ENCODE measurements around the gene TTLL1.
A peak's percentile ranks its signal among the peaks of the same experiment; 100 is the strongest.
"Not testable (repeated sequence)": the region's sequence is repeated elsewhere in the genome, so short reads cannot be mapped to it uniquely, and the experiment has no call there.

TTLL1 gene

GRCh38 chr22:43014316-43014868 is 74.8 kb downstream of the TTLL1 start:
- DNase-seq (ENCODE audit: low read depth in 4 of 4, low spot score in 1 of 4): peak in 2 of 4 experiments; percentile 14 to 15

- no peak for DNase-seq (ENCODE audit: low read depth in 4 of 4, low spot score in 1 of 4)
Measured at GRCh38 chr22:43013355-43014315, 75.6 kb downstream of the TTLL1 start.

GRCh38 chr22:43012390-43012789 is 76.8 kb downstream of the TTLL1 start:
- DNase-seq (ENCODE audit: low read depth in 4 of 4, low spot score in 1 of 4): no peak

GRCh38 chr22:43011079-43011478 is 78.1 kb downstream of the TTLL1 start:
- no peak for DNase-seq (ENCODE audit: low read depth in 4 of 4, low spot score in 1 of 4)

- DNase-seq (ENCODE audit: low read depth in 4 of 4, low spot score in 1 of 4): no peak
Measured at GRCh38 chr22:43009444-43009843, 79.7 kb downstream of the TTLL1 start.

- DNase-seq (ENCODE audit: low read depth in 4 of 4, low spot score in 1 of 4): no peak
Measured at GRCh38 chr22:43008921-43009320, 80.3 kb downstream of the TTLL1 start.

- no peak for DNase-seq (ENCODE audit: low read depth in 4 of 4, low spot score in 1 of 4)
Measured at GRCh38 chr22:43008509-43008908, 80.7 kb downstream of the TTLL1 start.

GRCh38 chr22:43007519-43008102 is 81.6 kb downstream of the TTLL1 start:
- DNase-seq (ENCODE audit: low read depth in 4 of 4, low spot score in 1 of 4): no peak

GRCh38 chr22:43006753-43007152 is 82.4 kb downstream of the TTLL1 start:
- no peak for DNase-seq (ENCODE audit: low read depth in 4 of 4, low spot score in 1 of 4)

GRCh38 chr22:43006016-43006505 is 83.1 kb downstream of the TTLL1 start:
- no peak for DNase-seq (ENCODE audit: low read depth in 4 of 4, low spot score in 1 of 4)

GRCh38 chr22:43005106-43005505 is 84.1 kb downstream of the TTLL1 start:
- no peak for DNase-seq (ENCODE audit: low read depth in 4 of 4, low spot score in 1 of 4)

GRCh38 chr22:43004362-43005035 is 84.7 kb downstream of the TTLL1 start:
- no peak for DNase-seq (ENCODE audit: low read depth in 4 of 4, low spot score in 1 of 4)

GRCh38 chr22:43002202-43002586 is 87.0 kb downstream of the TTLL1 start:
- no peak for DNase-seq (ENCODE audit: low read depth in 4 of 4, low spot score in 1 of 4)

- DNase-seq (ENCODE audit: low read depth in 4 of 4, low spot score in 1 of 4): no peak
Measured at GRCh38 chr22:43001271-43002201, 87.7 kb downstream of the TTLL1 start.

- peak in 2 of 4 experiments; percentile 34 to 57 for DNase-seq (ENCODE audit: low read depth in 4 of 4, low spot score in 1 of 4)
Measured at GRCh38 chr22:43000441-43001175, 88.6 kb downstream of the TTLL1 start.

- no peak for DNase-seq (ENCODE audit: low read depth in 4 of 4, low spot score in 1 of 4)
Measured at GRCh38 chr22:42997582-42998090, 91.6 kb downstream of the TTLL1 start.

GRCh38 chr22:42996646-42997365 is 92.4 kb downstream of the TTLL1 start:
- no peak for DNase-seq (ENCODE audit: low read depth in 4 of 4, low spot score in 1 of 4)

GRCh38 chr22:42995654-42996053 is 93.5 kb downstream of the TTLL1 start:
- not testable (repeated sequence) for DNase-seq (ENCODE audit: low read depth in 4 of 4, low spot score in 1 of 4)
